Vagina (tissue), 2 donors: Measurements from ENCODE around the gene SETBP1. TPM values are rescaled to one million over a fixed set of nuclear protein-coding genes. Genes with fewer than 3 reads are reported as not detected.
A peak's percentile ranks its signal among the peaks of the same experiment; 100 is the strongest.

Source experiments
- DNase-seq, 2 donors: peaks; one replicate each; pipeline ENCODE4 v3.0.0-alpha.2; 2017; ENCODE audit errors: extremely low spot score in 2 of 2
- H3K27ac ChIP-seq: fragments of 200-600 bp; sonication (generic); one replicate; pipeline ENCODE4 v1.5.1; 2019
- H3K27me3 ChIP-seq: fragments of 200-600 bp; sonication (generic); one replicate; pipeline ENCODE4 v1.5.1; 2019
- H3K36me3 ChIP-seq, 2 donors: fragments of 200-600 bp; sonication (generic); one replicate each; pipeline ENCODE4 v1.5.1; 2017 to 2019
- H3K4me1 ChIP-seq: fragments of 200-600 bp; sonication (generic); one replicate; pipeline ENCODE4 v1.5.1; 2019
- H3K4me3 ChIP-seq, 2 donors: fragments of 200-600 bp; sonication (generic); 1 replicate in 1 of 2; 2 replicates in 1 of 2; pipeline ENCODE4 v1.5.1; 2016 to 2019
- H3K9me3 ChIP-seq: fragments of 200-600 bp; sonication (generic); one replicate; pipeline ENCODE4 v1.5.1; 2019
- POLR2A ChIP-seq, 2 donors: fragments of 450-650 bp; IDR thresholded peaks; one replicate each; pipeline ENCODE4 v1.6.1; 2017; ENCODE audit warnings: antibody characterized with exemption in 2 of 2, mild to moderate bottlenecking in 2 of 2, moderate library complexity in 2 of 2
- POLR2AphosphoS5 ChIP-seq, 2 donors: sonication (generic); formaldehyde crosslinking; IDR thresholded peaks; one replicate each; pipeline ENCODE4 v1.9.0; 2017; ENCODE audit warnings: antibody characterized with exemption in 2 of 2, mild to moderate bottlenecking in 2 of 2, low read depth in 1 of 2; ENCODE audit not compliant: insufficient read depth in 1 of 2
- intact Hi-C: fragments of 100-400 bp; cut with DNase I; formaldehyde crosslinking; loops from one replicate; pipeline ENCODE4 v1.15.1; 2023
- total RNA-seq: library from RNA; depleted of rRNA; stranded (reverse); fragments of >200 nt; gene quantifications from one replicate; pipeline ENCODE4 v1.2.3, GENCODE V29; 2016
- TF ChIP-seq, protein P1 (sequence below), 3 experiments: fragments of 450-650 bp in 2 of 3; fragments of 200-600 bp in 1 of 3; sonication (generic) in 1 of 3; IDR thresholded peaks; one replicate each; pipeline ENCODE4 v1.5.1; 2017 to 2019; ENCODE audit warnings: antibody characterized with exemption in 3 of 3, mild to moderate bottlenecking in 2 of 3, moderate library complexity in 2 of 3

The SETBP1 gene
- total RNA-seq, 1 donor from 2014 or later: 38.1 TPM

DNA sequence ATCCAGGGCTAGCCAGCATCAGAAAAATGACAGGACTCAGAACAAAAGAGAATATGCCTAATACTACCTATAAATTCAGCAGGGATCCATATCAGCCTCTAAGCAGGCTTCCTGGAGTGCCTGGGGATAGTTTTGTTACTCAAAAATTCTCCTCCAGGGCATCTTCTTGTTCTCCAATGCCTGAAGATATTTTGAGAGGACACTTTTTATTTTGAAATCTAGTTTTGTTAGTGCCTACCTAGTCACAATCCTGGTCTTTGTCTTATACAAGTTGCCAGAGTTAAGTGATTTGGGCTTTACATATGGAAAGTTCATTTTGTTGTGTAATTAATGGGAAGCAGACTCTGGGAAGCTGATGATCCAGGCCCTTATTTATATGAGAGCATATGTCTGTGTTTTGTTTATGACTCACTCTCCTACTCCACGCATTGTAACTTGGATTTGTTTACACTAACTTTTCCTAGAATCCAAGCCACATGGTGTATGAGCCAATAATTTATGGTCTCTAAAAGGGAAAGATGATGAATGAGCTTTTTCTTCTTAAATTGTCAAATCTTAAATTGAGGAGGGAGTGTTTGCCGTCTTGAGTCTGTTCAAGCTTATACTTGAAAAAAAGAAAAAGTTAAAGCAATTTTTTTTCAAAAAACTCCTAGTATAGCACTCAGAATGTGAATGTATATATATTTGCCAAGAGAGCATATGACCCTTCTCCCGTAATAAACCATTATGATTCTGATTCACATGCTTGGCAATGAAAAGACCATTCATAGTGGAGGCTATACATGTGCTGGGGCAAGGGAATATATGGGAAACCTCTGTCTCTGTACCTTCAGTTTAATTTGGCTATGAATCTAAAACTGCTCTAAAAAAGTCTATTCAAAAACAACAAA is 370.3 kb downstream of the SETBP1 start:
- Histone ChIP-seq H3K4me1 (peaks cover 18% of the 10 kb centered on the region), H3K27ac (peak overlapping the region; percentile 60), H3K27me3 (no peaks in the 10 kb centered on the region), H3K36me3 (no peaks in the 10 kb centered on the region), H3K9me3 (no peaks in the 10 kb centered on the region), H3K4me3 (no peak overlapping the region)
- TF ChIP-seq POLR2AphosphoS5 (IDR thresholded peaks at IDR 0.05; ENCODE audit: insufficient read depth in 1 of 2, low read depth in 1 of 2) (peak in 1 of 2 donors; percentile 77), POLR2A (IDR thresholded peaks at IDR 0.05) (no peak)
- TF ChIP-seq, protein P1, sequence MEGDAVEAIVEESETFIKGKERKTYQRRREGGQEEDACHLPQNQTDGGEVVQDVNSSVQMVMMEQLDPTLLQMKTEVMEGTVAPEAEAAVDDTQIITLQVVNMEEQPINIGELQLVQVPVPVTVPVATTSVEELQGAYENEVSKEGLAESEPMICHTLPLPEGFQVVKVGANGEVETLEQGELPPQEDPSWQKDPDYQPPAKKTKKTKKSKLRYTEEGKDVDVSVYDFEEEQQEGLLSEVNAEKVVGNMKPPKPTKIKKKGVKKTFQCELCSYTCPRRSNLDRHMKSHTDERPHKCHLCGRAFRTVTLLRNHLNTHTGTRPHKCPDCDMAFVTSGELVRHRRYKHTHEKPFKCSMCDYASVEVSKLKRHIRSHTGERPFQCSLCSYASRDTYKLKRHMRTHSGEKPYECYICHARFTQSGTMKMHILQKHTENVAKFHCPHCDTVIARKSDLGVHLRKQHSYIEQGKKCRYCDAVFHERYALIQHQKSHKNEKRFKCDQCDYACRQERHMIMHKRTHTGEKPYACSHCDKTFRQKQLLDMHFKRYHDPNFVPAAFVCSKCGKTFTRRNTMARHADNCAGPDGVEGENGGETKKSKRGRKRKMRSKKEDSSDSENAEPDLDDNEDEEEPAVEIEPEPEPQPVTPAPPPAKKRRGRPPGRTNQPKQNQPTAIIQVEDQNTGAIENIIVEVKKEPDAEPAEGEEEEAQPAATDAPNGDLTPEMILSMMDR (IDR thresholded peaks at IDR 0.05): no peak
- DNase-seq: no peak
- intact Hi-C loops: no loop called here

DNA sequence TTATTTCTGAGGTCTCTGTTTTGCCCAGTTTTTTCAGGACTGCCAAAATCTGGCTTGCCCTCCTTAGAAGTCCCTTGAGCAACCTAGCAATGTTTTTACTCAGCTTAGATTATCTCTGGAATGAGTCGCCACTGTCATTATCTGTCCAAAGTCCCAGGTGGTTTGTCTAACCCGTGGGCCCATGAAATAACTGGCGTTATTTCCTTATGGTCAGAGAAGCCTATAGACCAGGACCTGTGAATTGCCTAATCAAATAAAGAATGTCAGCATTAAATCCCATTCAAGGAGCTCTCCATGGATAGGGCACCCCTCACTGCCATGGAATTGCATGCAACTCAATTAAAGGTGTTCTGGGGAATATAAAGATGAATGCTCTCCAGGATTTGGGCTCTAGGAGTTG is 373.9 kb downstream of the SETBP1 start:
- TF ChIP-seq, protein P1 (IDR thresholded peaks at IDR 0.05): no peak
- TF ChIP-seq POLR2AphosphoS5 (IDR thresholded peaks at IDR 0.05; ENCODE audit: insufficient read depth in 1 of 2, low read depth in 1 of 2) (no peak), POLR2A (IDR thresholded peaks at IDR 0.05) (no peak)
- H3K4me1 ChIP-seq: peaks cover 32% of the 10 kb centered on the region

DNA sequence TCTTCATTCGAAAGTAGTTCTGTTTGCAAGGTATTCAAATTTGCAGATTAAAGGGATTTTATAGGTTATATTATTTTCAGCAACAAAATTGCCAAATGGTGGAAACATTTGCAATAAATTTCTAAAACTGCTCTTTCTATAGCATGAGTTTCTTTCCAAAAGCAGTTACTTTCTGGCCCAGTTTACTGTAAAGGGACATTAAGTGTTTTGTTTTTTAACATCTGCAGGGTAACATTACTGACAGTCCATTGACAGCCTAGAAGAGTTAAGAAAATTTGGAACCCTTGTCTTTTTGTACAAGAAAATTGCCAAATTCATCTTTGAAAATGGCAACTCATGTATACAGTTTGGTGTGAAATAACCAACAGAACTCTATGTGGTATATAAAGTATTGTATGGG is 375.1 kb downstream of the SETBP1 start:
- no peaks in the 10 kb centered on the region for H3K9me3 ChIP-seq
- no peaks in the 10 kb centered on the region for H3K36me3 ChIP-seq
- no peak overlapping the region for H3K27ac ChIP-seq
- peaks cover 28% of the 10 kb centered on the region for H3K4me1 ChIP-seq
- no peak for DNase-seq
- TF ChIP-seq POLR2A (IDR thresholded peaks at IDR 0.05): no peak
- intact Hi-C loops: no loop called here
- no peak overlapping the region for H3K4me3 ChIP-seq
- no peaks in the 10 kb centered on the region for H3K27me3 ChIP-seq

More for the DNA sequence above, 373.9 kb downstream of the SETBP1 start:
- Histone ChIP-seq H3K9me3 (no peaks in the 10 kb centered on the region), H3K27ac (no peak overlapping the region), H3K27me3 (no peaks in the 10 kb centered on the region), H3K36me3 (no peaks in the 10 kb centered on the region), H3K4me3 (no peak overlapping the region)
- no peak for DNase-seq
- intact Hi-C loops: no loop called here

DNA sequence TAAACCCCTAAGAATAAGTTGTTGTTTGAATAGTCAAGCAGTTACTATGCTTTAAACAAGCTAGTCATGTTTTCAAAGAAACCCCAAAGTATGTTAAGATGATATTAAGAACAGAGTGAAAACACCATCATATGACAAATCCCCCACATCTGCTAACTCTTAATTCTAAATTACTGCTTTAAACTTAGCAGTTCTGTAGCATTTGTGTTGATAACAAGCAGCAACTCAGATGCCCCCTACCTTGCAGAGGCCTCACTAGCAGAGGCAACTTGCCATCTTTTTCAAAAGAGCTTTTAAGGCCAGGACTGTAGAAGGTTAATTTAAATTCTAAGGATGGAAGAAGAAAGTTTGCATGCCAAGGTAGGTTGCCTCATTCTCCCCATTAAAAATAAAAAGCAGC is 376.2 kb downstream of the SETBP1 start:
- no peak overlapping the region for H3K4me3 ChIP-seq
- H3K4me1 ChIP-seq: peaks cover 28% of the 10 kb centered on the region
- H3K9me3 ChIP-seq: no peaks in the 10 kb centered on the region
- no peaks in the 10 kb centered on the region for H3K36me3 ChIP-seq
- TF ChIP-seq POLR2AphosphoS5 (IDR thresholded peaks at IDR 0.05; ENCODE audit: insufficient read depth in 1 of 2, low read depth in 1 of 2) (no peak), POLR2A (IDR thresholded peaks at IDR 0.05) (no peak)
- TF ChIP-seq, protein P1 (IDR thresholded peaks at IDR 0.05): no peak
- DNase-seq: no peak
- intact Hi-C loops: no loop called here
- H3K27me3 ChIP-seq: no peaks in the 10 kb centered on the region
- peak overlapping the region; percentile 21 for H3K27ac ChIP-seq

DNA sequence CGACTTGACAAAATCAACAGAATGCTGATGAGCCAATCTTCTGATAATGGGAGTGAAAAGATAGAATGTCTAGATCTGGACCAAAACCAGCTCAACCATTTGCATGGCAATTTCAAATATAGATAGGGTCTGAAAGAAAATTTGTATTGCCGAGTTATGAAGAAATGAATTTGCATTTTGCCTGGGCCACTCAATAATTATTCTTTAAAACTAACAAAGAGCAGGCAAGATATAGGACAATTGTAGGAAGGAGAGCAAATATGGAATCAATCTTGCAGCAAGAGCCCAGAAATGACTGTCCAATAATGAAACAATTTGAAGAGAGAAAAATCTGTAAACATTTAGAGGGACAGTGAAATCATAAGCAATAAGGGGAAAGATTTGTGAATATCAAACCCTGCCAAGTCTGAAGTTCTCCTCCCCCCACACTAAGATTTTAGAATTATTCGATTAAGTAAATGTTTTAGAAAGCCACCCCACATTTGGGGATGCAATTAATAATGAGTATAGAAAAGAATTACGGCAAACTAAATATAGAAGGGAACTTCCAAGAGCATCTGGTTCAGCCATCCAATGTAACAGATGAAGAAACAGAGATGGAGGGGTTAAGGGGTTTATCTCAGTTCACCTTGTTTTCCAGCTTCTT is 377.4 kb downstream of the SETBP1 start:
- intact Hi-C loops: no loop called here
- Histone ChIP-seq H3K36me3 (peaks cover 0 to 1% of the 10 kb centered on the region in 2 donors), H3K27ac (no peak overlapping the region), H3K27me3 (no peaks in the 10 kb centered on the region), H3K9me3 (no peaks in the 10 kb centered on the region), H3K4me1 (peaks cover 20% of the 10 kb centered on the region), H3K4me3 (no peak overlapping the region)
- TF ChIP-seq, protein P1 (IDR thresholded peaks at IDR 0.05): no peak
- no peak for TF ChIP-seq POLR2AphosphoS5 (IDR thresholded peaks at IDR 0.05; ENCODE audit: insufficient read depth in 1 of 2, low read depth in 1 of 2)
- TF ChIP-seq POLR2A (IDR thresholded peaks at IDR 0.05): no peak
- no peak for DNase-seq
